Measurements from ENCODE around the gene TMEM52B. TPM values are rescaled to one million over a fixed set of nuclear protein-coding genes. Genes with fewer than 3 reads are reported as not detected.

Gene TMEM52B
- not detected in 2 replicates for total RNA-seq

DNA sequence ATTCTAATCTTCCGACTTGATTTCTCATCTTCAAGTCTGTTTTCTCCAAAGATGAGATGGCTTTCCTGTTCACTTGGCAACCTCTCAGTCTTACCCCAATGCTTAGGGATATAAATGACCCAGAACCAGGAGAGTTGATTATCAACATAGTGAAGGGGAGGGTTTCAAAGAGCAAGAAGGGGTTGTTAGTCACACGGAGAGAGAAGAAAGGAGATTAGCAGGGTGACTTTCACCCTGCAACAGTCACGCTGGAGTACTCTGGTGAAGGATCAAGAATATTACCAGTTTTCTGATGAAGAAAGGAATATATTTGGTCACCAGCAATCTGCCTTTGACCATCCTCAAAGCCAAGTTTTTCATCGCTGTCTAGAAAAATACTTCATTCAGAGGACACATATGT, at the start of gene TMEM52B:
TSS of gene TMEM52B (plus strand) at position 212 of the 400 bp plus-strand sequence. CDS start 543 bp downstream, outside the sequence.

DNA sequence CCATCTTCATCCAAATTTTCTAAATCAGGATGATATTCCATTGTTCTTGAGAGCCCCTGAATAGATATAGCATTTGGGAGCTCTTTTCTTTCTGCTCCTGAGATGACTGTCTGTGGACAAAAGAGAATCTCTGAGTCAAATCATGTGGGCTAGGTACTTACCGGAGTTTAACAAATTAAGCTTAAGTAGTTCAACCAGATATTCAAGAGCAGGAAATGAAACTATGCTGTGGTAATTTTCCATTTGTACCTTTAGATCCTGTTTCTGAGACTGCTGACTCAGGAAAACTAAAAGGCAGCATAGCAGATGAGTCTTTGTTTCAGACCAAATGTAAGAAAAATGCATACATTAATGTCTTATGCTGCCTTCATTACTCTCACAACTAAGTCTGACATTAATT, 48.8 kb upstream of the TMEM52B start, which contains the start of gene CLEC7A:
TSS of gene CLEC7A (minus strand) at position 158 of the 400 bp plus-strand sequence. CDS start at position 41, 117 bp downstream.

DNA sequence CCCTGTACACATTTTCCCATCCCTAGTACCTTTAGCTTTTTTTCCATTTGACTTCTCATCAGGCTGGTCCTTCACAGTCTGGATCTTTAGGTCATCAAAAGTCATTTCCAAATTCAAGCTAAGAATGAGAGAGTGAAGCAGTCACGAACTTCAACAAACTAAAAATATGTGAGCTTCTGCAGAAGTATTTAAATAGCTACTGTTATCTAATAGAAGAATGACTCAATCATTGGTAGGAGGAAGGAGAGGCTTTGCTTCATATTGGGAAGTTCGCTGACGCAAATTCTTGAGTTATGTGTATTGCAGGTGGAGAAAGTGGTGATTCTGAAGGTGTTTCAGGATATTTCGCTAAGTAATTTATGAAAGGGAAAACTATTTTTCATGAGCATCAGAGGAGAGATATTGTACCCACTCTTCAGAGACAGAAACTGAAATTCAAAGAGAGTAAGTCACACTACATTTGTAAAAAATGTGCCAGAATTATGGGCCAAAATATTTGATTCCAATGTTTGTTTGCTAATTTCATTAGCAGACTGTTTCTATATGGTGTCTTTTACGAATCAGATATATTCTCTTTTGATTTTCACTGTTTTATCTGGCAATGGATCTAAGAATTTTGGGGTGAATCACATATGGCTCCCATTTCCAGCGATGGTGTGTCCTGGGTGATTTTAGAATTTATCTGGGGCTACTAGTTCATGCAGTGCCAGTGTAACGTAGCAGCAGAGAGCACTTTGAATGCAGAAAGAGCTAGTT, 6.7 kb upstream of the TMEM52B start, which contains the start of gene OLR1:
TSS of gene OLR1 (minus strand) at position 160 of the 756 bp plus-strand sequence. CDS start at position 105, 55 bp downstream.

GRCh38 chr12:10212739-10213131, 33.9 kb downstream of the TMEM52B start, which contains the start of gene GABARAPL1:
Gene GABARAPL1 (plus strand): TSS chr12:10212877. CDS start chr12:10213130, 253 bp downstream.

Other genes with a start within 250 kb of the TMEM52B start
- not detected in 2 replicates for gene CLEC2A, start 246.7 kb upstream of the TMEM52B start, total RNA-seq
- not detected in 2 replicates for gene CLEC12A, start 207.6 kb upstream of the TMEM52B start, total RNA-seq
- not detected in 2 replicates for gene CLEC1B, start 179.9 kb upstream of the TMEM52B start, total RNA-seq
- not detected in 2 replicates for gene CLEC12B, start 168.4 kb upstream of the TMEM52B start, total RNA-seq
- gene CLEC9A, start 148.3 kb upstream of the TMEM52B start, total RNA-seq = not detected in 2 replicates
- not detected in 2 replicates for gene CLEC1A, start 80.0 kb upstream of the TMEM52B start, total RNA-seq
- 0.14 and 1.5 TPM in 2 replicates for gene CLEC7A, start 48.8 kb upstream of the TMEM52B start, total RNA-seq
- 0.07 TPM in 1 of 2 replicates, not detected in the other for gene OLR1, start 6.9 kb upstream of the TMEM52B start, total RNA-seq
- 11.0 and 11.3 TPM in 2 replicates for gene GABARAPL1, start 33.8 kb downstream of the TMEM52B start, total RNA-seq
- under 0.01 TPM in 2 replicates for gene KLRD1, start 128.8 kb downstream of the TMEM52B start, total RNA-seq
- not detected in 2 replicates for gene KLRK1, start 211.0 kb downstream of the TMEM52B start, total RNA-seq
- gene KLRC4, start 230.7 kb downstream of the TMEM52B start, total RNA-seq = 0.21 TPM in 1 of 2 replicates, not detected in the other
- 0.79 and 0.99 TPM in 2 replicates for gene KLRC3, start 241.6 kb downstream of the TMEM52B start, total RNA-seq